ENCODE data around the gene MYOCD.
"Not testable (repeated sequence)": the region's sequence is repeated elsewhere in the genome, so short reads cannot be mapped to it uniquely, and the experiment has no call there.

The MYOCD gene, protein sequence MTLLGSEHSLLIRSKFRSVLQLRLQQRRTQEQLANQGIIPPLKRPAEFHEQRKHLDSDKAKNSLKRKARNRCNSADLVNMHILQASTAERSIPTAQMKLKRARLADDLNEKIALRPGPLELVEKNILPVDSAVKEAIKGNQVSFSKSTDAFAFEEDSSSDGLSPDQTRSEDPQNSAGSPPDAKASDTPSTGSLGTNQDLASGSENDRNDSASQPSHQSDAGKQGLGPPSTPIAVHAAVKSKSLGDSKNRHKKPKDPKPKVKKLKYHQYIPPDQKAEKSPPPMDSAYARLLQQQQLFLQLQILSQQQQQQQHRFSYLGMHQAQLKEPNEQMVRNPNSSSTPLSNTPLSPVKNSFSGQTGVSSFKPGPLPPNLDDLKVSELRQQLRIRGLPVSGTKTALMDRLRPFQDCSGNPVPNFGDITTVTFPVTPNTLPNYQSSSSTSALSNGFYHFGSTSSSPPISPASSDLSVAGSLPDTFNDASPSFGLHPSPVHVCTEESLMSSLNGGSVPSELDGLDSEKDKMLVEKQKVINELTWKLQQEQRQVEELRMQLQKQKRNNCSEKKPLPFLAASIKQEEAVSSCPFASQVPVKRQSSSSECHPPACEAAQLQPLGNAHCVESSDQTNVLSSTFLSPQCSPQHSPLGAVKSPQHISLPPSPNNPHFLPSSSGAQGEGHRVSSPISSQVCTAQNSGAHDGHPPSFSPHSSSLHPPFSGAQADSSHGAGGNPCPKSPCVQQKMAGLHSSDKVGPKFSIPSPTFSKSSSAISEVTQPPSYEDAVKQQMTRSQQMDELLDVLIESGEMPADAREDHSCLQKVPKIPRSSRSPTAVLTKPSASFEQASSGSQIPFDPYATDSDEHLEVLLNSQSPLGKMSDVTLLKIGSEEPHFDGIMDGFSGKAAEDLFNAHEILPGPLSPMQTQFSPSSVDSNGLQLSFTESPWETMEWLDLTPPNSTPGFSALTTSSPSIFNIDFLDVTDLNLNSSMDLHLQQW

DNA sequence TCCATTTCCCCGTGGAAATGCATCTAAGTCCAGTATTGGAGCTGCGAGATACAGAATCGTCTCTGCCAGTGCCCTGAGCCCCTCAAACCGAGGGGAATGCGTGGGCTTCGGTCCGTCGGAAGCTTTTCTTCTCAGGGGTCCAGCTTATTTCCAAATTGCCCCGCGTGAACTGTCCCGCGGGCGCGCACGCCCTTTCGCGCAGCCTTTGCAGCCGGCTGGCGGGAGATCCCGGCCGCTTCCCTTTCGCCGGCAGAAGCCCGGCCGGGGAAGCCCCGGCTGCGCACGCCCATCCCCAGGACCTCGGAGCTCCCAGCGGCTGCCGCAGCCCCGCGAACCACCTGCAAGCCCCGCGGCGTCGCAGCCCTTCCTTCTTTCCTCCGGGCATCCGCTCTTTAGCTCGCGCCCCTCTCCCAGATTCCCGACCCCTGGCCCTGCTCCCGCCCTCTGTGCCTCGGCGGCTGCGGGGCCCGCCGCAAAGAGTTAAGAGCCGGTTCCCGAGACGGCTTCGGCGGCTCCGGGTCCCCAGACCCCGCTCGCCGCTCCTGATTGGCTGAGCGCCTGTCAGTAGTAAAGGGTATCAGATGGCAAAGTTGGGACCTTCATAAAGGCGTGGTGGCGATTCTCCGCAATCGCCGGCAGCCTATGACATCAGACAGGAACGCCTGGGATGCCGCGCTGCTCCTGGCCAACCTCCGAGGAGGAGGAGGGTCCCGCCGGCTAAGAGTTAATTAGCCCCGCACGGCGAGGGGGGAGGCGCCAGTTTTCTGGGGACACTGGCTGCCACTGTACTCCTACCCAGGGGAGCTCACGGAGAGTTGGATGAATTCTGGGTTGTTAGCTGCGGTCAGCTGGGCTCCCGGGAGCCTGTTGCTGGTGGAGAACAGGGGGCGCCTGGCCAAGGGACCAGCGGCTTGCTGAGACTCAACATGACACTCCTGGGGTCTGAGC lies at the start of gene MYOCD:
MYOCD (plus strand) TSS at position 628 of the 948 bp plus-strand sequence; CDS start at position 927, 299 bp downstream.
- no peak for DNase-seq

DNA sequence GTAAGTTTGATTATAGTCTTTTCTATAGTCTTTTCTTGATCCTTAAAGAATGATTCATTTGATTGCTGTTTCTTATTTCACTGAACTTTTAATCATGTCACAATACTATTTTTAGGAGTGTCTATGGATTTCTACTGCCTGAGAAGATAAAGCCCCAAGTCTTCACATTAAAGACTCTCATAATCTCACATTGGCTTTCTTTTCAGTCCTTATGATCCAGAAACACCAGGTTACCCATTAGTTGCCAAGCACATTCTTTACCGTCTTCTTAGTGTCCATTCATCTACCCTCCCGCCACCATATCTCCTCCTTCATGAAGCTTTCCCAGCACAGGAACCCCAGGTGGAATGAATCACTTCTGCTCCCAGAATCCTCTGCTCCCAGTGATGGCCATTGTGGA lies 49.5 kb upstream of the MYOCD start:
- DNase-seq: no peak

DNA sequence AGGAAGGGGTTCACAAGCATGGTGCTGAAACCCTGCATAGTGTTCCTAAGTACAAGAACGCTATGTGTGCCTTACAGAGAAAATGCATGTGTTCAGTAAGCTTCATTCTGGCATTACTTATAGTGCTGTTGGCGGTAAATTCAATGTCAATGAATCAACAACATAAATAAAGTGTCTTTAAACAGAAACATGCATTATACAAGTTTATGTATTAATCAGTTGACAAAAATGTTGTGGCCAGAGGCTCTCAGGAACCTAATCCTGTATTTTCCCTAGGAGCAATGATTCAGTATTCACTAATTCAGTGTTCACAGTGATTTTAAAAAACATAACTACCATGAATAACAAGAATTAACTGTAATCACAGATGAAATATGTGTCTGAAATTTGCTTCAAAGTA lies 47.1 kb upstream of the MYOCD start:
- DNase-seq: no peak

DNA sequence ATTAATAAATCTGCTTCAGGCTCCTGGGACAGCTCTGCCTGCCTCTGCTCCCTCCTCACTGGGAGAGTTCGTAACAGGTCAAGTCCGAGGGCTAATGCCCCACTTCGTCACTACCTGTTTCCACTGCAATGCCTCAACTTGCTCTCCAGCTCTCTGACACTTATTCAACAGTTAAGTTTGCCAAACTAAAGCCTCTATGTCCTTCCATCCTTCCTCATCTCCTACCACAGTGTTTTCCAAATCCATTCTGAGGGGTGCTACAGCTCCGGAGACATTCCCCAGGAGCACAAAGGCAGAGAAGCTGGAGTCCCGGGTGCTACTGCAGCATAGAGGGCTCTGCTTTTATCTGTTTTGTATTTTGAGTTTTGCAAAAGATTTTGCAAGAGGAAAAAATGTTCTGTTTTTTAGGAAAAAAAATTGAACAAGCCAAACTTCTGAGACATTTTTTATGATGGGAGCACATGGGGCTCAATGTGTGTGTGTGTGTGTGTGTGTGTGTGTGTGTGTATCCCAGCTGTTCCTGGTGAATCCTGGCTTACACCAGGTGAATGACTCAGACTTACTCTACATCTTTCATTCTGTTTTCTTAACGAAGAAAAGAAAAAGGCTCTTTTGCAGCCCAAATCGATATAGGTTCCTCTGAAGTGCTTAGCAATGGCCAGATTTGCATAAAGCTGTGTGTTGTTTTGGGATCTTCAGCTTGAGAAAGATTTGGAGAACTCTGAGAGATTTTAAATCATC lies 46.1 kb upstream of the MYOCD start:
- no peak for DNase-seq

DNA sequence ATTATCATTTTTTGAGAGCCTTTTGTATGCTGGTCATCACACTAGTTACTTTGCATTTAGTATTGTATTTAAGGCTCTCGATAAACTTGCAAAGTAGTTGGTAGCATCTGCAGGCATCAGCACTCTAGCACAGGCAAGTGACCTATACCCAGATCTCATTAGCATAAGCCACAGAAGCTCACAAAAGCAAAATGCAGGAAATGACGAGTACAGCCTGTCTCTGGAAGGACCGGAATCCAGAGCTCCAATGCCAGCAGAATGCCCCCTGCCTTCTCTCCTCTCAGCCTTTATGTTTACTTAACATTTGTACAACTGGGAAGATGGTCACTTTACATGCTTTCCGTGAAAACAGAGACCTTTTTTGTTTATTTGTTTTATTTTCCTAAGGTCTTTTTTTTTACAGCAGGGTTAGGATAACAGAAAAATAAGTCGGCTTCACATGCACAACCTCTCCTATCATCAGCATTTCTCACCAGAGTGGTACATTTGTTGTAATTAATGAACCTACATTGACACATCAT lies 45.4 kb upstream of the MYOCD start:
- no peak for DNase-seq

DNA sequence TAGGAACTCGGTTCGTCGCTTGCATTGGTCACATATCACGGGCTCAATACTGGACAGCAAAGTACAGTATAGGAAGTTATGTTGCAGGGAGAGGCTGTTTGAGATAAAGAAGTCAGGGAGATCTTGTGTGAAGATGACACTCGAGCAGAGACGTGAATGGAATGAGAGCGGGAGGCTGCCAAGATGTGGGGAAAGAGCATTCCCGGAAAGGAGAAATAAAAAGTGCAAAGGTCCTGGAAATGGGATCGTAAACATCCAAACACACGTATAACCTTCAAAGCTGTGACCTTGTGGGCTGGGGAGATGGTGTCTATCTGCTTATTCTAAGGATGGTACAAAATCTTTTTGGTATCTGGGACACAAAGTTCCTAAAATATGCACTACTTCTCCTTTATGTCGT lies 43.0 kb upstream of the MYOCD start:
- no peak for DNase-seq

DNA sequence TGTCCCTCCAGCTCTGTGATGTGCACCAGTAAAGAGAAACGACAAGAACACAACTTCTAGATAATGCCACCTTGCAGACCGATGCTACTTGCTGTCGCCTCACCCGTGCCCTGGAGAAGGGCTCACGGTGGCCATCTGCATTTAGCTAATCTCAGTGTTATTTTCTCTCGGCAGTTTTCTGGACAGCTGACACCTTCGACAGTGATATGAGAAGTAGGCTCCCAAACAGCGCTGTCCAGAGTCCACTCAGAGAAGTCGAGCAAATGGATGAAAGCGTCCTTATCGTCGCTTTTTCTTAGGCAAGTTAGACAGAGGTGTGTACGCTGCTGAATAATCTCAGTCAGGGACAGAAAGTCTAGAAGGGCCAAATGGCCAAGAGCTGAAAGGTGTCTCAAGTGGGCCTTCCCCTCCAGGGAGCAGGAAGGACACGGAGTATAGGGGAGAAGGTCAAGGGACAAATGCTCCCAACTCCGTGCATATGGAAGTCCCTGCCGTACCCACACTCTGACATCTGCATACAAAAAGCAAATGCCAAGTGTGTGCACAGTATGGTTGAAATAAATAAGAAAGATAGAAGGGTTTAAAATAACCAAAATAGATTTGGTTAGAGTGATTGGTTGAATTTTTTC lies 42.4 kb upstream of the MYOCD start:
- no peak for DNase-seq

DNA sequence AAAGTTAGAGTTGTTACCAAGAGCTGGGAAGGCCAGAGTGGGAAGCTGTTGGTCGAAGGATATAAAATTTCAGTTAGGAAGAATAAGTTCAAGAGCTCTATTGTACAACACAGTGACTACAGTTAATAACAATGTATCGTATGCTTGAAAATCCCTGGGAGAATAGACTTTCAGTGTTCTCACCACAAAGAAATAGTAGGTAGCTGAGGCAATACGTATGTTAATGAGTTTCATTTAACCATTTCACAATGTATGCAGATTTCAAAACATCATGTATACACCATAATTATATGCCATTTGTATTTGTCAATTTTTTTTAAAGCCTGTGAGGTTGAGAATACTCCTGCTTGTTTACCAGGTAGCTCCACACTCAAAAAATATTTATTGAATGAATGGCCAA lies 41.5 kb upstream of the MYOCD start:
- no peak for DNase-seq

DNA sequence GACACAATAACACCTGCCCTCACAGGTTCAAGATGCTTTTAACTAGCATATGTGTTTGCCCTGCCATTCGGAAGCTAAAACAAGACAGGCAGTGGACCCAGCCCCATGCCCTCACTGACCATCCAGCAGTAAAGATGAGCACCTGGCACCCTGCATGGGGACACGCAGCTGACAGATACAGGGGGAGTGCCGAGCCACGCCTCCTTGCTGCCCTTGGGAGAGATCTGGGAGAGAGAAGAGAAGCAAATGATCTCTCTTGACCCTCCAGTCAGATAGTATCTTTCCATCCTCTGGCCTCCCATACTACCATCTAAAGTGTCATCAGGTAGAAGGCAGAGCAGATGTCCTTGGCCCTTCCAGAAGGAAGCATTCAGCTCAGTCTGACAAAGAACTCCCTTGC lies 40.6 kb upstream of the MYOCD start:
- DNase-seq: no peak

DNA sequence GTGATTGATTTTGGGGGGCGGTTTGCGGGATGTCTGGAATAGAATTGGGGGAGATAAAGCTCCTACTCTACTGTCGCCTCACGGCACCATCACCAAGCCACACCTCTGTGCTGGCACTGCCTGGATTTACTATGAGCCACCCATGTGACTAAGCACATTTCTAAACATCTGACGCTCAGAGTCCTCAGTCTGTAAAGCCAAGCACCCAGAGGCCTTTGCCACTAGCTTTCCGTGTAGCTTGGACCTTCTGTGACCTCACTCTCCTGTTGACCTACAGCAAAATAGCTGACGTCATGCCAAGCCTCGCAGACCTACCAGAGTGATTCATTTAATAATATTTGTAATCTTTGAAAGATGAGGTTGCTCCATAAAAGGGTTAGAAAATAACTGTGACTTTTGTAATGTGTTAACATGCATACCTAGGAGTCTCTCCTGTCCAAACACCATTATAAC lies 38.5 kb upstream of the MYOCD start:
- no peak for DNase-seq

DNA sequence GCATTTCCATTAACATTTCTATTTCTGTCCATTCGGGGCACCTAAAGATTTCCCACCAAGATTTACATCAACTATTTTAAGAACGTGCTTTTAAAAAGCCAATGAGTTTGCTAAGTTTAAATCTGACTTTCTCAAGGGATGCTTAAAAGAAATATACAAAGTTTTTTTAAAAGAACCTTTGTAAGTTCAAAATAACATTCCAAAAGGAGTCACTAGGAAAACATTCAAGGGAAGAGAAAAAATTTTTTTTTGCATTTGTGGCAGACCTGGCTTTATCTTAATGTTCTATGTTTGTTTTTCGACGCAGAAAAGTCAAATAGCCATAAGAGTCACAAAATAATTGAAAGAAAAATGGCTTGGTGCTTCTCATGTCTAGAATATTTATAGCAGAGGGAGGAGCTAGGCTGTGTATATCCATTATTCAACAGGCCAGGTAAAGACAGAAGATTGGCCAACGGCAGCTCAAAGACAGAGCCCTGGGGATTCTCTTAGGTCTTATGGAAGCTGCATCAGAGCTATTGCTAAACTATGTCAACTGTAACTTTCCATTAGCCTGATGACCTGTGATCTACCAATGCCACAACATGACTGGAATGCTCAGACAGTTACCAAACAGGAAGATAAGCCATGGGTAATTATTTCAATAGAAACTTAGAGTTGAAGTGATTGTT lies 37.8 kb upstream of the MYOCD start:
- no peak for DNase-seq

DNA sequence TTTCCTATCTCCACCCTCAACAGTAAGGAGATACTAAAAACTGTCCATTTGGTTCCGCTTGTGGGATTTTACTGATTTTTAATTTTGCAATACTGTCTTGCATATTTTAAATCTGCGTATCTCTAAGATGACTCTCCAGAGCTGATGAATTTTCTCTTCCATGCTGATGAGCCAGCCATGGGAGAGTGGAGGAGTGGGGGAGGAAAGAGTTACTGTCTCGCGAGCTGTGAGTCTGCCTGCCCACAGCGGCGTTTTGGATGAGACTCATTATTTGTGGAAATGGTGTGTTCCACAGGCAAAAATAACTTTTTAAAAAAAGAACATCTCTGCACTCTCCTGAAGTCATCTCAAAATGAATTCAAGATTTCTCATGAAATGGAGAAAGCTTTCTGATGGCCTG lies 34.6 kb upstream of the MYOCD start:
- DNase-seq: no peak

DNA sequence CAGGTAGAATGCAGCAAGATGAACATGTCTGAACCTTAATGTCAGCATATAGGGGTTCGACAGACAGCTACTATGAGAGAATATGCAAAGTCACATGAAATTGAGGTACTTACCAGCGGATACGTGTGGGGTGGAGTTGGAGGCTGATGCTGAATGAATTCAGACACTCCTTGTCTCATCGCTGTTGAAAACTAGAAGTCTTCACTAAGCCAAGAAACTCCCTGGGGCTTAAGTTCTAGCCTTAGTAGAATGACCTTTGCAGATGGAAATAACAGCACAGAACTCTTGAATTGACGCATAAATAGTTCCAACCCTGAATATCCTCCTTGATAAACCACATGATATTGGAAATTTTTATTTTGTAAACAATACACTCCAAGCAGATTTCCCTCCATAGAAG lies 32.9 kb upstream of the MYOCD start:
- DNase-seq: no peak

DNA sequence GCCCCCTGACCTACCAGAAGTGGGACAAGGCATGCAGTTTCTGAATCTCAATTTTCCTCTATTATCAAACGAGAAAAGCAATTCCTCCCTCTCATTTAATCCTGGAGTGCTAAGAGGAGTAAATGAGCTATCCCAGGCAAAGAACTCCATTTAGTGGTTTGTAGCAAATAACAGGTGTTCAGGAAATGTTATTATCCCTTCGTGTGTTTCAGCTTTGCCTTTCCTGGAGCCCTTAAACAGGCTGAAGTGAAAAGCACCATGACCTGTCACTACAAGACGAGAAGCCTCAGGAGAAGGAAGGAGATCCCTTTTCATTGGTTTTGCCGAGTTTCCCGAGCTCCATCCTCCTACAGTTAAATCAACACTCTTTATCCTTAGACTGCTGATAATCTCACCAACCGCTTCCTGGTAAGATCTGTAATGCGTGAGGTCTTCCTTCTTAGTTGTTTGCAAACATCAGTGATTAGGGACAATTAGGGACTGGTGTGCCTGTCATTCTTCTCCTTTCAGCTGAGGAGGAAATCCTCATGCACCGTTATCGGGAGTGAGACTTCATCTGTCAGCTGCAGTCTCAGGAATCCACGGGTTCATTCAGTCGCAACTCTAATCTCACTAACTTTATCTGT lies 30.8 kb upstream of the MYOCD start:
- no peak for DNase-seq

DNA sequence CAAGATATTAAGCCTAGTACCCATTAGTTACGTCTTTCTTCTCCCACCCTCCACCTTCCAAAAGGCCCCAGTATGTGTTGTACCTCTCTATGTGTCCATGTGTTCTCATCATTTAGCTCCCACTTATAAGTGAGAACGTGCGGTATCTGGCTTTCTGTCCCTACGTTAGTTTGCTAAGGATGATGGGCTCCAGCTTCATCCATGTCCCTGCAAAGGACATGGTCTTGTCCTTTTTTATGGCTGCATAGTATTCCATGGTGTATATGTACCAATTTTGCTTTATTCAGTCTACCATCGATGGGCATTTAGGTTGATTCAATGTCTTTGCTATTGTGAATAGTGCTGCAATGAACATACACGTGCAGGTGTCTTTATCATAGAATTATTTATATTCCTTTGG lies 29.7 kb upstream of the MYOCD start:
- DNase-seq: not testable (repeated sequence)

DNA sequence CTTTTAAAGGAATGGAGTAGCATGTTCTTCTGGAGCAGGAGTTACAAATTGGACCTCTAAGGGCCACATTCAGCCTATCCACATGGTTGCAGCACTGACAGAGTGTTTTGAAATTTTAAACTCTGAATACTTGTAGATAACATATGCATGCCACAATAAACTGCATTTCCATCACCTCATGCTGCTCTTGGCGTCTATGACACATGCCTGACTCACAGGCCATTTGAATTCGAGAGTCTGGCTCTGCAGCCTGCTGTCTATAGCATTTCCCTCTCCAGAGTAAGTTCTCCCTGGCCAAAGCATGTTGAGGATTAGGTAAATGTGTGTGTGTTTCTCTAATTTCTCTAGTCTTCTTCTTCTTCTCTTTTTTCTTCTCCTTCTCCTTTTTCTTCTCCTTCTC lies 28.7 kb upstream of the MYOCD start:
- no peak for DNase-seq

DNA sequence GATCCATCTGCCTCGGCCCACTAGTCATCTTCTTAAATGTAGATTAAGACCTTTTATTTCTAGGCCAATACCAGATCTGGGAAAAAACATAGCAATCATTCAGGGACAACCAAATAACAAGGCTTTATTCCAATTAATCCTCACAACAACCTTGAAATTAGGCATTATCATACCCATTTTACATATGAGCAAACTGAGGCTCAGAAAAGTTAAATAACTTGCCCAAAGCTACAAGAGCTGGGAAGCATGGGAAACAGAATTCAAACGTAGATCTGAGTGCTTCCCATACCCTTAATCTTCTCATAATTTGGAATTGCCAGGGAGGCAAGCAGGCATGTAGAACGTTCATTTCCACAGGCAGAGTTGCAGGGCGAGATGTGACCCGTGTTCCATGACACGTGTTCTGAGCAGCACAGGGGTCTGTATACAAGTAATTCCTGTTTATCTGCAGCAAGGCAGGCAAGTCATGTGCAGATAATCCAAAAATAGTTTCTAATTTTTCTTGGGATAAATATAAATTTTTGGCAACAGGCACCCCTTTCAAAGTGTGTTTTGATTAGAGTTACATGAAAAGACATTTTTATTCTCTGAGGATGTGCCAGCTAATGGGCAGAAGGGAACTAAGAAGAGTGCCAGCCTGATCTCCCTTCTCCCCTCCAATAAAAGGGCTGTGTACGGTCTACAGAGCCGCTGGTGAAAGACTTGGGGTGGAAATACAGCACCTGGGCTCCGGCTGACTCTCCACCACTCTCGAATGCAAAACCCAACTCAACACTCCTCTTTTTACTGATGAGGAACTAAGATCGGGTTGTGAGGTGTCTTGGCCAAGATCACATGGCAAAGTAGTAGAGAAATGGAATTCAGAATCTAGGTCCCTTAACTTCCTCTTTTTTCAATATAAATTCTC lies 27.7 kb upstream of the MYOCD start:
- DNase-seq: no peak

DNA sequence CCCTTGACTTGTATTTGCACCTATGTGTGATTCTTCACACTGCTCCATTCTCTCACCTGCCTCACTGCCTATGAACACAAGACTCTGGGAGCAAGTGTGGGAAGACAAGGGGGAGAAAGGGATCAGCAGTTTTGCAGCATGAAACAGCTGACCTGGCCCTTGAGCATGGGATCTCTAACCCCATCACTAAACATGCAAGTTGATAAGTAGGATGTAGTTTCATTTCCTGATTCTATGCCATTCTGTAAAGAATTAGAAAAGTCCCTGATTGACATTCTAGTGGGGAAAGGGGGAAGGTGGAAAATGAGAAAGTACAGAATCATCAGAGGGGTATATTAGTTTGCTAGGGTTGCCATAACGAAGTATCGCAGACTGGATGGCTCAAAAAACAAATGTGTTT lies 25.3 kb upstream of the MYOCD start:
- DNase-seq: no peak

DNA sequence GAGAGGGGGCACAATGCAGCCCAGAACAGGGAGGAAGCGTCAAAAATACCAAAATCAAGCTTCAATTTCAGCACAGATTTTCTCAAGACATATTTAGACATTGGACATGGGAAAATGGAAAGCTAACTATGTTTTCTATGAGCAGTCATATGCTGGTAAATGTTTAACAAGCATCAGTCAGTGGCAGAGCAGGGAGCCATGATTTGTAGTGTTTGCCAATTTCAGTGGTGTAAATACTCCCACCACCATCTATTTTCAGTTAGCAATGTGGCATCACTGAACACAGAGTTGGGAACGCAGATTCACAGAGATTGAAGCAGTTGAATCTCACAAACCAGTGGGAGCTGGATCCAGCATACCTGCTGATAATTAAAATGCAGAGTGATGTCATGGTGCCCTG lies 24.6 kb upstream of the MYOCD start:
- no peak for DNase-seq
